HG03060 (cell line): Measurements from ENCODE around the gene KLF11.
"Not testable (repeated sequence)": the region's sequence is repeated elsewhere in the genome, so short reads cannot be mapped to it uniquely, and the experiment has no call there.

ENCODE experiments used
- ATAC-seq: cut with Tn5 transposase; IDR thresholded peaks from one replicate; pipeline ENCODE4 v1.9.1; 2021; ENCODE audit warnings: low read depth, moderate number of reproducible peaks; ENCODE audit not compliant: unreplicated experiment

KLF11 gene

DNA sequence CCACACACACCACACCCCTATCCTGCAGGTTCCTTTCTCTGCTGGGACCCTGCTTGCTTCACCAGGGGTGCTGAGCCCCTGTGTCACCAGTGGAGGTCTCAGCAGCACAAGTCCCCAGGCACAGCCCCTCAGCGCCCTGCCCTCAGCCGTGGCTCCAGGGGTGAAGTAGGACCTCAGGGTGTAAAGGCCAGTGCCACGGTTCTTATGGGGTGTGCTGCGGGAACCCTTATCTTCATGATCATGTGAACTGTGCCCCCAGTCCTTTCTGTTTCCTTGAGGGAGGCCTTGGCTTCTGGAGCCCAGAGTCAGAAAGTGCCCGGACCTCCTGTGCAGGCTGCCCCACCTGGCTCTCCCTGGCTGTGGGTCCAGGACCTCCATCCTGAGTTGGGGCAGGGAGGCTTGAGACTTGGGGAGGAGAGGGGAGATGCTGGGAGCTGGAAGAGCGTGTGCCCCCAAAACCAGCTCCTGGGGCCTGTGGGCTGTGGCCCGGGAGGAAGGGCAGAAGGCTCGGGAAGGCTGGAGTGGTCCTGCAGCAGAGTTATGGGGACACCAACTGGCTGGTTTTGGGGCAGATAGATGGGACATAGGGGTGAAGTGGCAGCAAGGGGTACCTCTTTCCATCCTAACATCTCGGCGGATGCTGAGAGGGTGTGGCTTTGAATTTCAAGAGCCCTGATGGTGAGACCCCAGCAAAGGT, 20.2 kb upstream of the KLF11 start:
- ATAC-seq: no peak

DNA sequence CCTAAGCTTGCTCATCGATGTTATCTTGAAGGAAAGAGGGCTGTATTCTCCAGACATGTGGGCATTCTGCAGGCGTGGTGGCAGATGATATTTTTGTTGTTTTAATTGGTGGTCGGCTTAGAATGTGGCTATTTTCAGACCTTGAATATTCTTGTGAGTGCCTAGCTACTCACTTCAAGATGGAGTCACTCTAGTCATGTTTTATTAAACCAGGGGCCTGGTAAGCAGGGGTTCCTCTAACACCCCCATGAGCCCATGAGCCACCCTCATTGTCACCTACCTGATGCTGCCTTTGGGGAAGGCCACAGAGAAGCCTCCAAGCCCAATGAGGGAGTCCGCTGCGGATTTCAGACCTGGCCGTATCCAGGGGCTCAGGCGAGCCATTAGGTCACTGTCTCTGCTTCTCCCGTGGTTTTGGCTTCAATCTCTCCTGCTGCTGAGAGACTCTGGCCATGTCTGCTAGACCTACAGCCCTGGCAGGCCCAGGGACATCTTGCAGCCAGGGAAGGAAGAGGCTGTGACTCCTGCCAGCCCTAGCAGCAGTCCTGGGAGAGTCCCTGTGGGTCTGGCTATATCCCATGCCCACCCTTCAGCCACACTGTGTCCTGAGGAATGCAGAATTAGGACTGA, 16.3 kb upstream of the KLF11 start:
- ATAC-seq: no peak

DNA sequence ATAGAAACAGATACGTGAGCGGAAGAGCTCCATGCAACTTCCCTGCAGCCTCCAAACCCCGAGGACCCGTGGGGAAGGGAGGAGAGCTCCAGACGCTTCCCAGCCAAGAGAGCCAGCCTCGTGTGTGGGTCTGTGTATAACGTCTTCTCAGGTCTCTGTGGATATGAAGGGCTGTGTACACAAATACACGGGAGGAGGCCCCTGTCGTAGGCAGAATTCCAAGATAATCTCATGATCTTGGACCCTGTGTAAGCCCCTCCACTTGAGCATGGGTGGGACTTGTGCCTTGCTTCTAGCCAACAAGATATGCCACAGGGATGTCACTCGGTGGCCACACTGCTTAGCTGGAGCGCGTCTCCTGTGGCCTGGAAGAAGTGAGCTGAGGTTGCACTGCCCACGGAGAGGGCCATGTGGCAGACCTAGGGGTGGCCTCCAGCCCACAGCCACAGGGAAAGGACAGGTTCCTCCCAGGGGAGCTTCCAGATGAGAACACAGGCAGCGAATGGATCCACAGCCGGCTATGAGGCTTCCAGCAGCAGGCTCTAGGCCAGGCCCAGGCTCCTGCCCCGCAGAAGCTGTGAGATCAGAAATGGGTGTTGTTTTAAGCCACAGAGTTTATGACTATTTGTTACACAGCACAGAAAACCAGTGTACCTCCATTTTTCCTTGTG, 15.6 kb upstream of the KLF11 start:
- ATAC-seq: no peak

DNA sequence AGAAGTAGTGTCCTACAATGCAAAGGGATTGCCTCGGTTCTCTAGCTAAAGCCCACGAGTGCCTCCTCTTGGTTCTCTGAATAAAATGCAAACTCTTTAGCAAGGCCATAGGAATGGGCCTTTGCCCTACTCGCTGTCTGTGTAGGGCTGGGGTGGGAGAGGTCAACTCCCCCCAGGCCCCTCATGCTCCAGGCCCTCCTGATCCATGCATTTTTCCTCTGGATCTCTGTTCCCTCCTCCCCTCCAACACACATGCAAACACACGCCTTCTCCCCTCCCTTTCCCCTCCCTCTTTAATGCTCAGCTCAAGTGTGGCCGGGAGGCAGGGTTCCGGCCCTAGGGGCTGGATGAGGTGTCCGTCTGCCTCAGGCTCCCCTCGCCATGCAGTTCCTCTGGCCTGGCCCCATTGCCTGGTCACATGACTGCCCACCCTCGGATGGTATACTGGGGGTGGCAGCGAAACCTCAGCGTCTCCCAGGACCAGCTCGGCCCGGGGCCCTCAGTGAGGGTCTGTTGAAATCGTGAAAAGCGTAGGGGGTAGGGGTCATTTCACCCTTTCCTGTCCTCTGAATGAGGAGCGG, 14.9 kb upstream of the KLF11 start:
- ATAC-seq: no peak

DNA sequence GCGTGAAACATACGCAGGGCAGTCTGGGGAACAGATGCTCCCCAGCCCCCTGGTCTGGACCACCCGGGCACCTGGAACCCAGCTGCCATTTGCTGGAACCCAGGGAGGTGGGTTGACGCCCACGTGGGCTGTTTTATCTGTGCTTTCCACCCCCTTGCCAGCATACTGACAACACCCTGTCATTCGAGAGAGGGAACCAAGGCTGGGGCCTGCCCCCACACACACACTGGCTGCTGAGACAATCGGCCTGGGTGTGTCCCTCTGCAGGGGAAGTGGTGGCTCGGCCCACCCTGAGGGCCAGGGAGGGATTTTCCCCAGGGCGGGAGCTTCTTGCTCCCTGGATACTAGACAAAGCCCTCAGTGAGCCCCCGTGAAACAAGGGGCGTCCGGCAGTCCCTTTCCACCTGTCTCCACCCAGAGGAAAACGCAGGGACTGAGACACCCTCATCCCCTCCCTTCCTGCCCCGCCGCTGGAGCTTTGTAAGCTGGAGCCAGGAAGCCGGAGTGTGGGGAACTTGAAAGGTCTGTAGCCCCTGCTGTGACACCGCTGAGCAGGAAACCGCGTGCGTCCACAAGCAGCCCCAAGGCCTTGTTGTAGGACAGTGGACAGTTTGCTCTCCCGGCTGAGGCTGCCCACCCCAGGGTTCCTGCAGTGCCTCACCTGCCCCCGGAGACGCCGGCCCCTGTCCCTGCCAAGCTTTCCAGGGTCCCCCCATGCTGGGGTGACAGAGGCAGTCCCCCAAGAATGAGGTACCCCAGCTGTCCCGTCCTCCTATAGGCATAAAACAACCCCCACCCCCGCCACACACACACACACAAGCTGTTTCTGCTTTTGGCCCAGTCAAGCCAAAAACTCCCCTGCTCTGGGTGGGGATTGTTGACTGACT, 14.1 kb upstream of the KLF11 start:
- ATAC-seq: no peak

DNA sequence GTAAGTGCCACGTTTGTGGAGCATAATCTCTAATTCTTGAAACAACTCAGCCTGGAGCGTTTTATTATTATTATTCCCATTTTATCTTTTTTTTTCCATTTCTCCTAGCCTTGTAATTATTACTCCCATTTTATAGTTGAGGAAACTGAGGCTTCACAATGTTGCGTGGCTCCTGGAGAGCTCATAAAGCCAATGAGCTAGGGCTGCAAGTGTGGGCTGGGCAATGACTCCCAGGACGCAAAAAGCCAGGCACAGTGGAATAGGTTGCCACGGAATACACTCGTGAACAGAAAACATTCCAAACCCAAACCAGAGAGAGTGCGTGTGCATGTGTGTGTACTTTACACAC, 13.5 kb upstream of the KLF11 start:
- no peak for ATAC-seq

DNA sequence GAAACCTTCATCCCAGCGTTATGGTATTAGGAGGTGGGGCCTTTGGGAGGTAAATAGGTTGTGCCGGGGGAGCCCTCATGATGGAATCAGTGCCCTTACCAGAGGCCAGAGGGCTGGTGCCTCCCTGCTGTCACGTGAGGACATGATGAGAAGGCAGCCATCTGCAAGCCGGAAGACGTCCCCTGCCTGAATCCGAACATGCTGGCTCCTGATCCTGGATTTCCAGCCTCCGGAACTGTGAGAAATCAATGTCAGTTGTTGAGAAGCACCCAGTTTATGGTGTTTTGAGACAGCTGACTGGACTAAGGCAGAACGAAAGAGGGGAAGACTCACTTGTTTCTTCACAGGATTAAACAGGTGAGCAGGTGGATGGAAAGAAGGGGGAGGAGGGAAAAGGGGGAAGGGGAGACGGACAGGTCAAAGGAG, 13.0 kb upstream of the KLF11 start:
- ATAC-seq: no peak

DNA sequence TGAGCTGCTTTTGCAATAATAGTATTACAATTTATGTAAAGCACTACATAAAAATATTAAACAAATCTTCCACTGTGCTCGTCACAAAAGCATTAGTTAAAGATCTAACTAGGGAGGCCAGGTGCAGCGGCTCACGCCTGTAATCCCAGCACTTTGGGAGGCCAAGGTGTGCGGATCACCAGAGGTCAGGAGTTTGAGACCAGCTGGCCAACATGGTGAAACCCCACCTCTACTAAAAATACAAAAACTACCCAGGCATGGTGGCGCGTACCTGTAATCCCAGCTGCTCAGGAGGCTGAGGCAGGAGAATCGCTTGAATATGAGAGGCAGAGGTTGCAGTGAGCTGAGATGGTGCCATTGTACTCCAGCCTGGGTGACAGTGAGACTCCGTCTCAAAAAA, 12.6 kb upstream of the KLF11 start:
- ATAC-seq: not testable (repeated sequence)

DNA sequence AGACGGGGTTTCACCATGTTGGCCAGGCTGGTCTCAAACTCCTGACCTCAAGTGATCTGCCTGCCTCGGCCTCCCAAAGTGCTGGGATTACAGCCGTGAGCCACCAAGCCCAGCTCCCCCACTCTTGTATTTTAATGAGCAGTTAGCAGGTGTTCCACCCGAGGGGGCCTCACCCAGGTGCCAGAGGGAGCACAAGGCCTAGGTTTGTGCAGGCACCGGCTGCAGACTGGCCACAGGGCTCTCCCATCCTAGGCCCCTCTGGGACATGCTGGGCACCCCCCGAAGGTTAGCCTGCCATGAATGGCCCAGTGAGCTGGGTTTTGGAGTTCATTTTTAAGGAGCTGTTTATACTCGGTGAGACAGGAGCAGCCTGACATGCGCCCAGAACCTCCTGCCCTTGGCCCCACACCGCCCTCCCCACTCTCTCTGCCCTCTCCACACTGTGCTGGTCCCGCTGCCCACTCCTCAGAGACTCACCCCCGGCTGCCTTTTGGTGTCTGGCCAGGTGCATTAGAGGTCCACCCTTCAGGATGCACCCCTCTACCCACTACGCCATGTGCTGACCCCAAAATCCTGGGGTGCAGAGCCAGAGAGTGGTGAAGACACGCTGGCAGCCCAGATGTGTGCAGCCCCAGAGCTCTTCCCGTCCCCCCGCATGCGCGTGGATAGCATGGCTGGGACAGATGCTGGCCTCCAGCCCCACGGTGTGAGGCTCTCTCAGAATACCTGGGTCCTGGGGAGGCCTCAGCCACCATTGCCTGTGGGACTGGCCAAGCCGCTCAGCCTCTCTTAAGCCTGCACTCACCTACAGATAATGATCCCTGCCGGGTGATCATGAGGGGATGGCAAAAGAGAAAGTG, 11.2 kb upstream of the KLF11 start:
- no peak for ATAC-seq

DNA sequence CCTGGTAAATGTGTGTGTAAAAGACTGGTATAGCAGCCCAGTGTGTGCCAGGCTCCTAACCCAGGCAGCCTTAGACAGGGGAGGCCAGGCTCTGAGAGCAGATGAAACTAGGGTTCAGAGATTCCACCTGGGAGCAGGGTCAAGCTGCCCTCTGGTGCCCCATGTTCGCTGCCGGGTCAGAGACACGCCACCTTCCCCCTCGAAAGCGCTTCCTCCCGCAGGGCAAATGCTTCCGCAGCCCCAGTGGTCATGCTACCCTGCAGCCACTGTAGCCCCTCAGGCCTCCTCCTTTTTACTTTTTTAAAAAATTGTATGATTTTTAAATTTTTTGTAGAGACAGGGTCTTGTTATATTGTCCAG, 10.6 kb upstream of the KLF11 start:
- no peak for ATAC-seq

DNA sequence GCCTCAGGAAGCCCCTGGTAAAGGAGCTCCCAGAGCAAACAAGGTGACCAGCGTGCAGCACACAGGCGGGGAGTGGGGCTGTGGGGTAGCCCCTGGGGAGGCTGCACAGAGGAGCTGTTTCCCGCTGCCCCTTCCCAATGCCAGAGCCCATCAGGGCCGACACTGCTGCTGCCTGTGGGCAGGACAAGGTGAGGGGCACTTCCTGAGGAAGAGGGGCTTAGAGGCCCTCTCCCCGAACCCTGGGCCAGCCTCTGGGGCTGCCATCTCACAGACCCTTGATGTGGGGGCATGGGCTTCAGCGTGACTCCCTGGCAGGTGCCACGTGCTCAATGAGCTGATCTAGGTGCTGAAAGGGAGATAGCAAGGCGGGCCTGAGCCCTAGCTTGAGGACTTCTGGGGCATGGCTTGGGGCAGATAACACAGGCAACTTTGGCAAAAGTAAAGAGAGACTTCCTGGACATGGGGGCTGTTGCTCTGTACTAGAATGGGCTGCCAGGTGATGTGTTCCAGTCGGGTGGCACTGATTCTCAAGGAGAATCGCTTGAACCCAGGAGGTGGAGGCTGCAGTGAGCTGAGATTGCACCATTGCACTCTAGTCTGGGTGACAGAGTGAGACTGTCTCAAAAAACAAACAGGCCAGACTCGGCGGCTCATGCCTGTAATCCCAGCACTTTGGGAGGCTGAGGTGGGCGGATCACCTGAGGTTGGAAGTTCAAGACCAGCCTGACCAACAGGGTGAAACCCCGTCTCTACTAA, 9.9 kb upstream of the KLF11 start:
- ATAC-seq: no peak

DNA sequence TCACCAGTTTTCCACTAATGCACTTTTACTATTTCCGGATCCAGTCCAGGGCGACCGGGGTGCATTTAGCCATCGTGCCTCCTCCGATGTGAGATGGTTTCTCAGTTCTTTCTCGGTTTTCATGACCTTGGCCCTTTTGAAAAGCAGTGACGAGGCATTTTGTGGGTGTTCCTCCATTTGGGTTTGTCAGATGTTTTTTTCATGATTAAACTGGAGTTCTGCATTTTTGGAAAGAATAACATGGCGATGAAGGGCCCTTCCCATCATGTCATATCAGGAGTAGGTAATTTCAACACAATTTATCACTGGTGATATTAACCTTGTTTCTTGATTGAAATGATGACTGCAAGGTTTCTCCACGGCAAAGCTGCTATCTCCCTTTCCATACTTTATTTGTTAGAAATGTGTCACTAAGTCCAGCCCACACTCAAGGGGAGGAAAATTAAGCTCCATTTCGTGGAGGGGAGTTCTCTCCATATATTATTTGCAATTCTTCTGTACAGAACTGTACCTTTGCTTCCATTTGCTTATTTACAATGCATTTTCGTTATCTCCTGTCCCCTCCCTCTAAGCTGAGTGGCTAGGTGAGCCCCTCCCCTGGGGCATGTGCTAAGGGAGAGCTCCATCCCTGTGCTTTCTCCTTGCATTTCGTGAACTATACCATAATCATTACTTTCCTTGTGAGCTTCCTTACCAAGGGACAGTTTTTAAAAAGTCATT, 8.9 kb upstream of the KLF11 start:
- ATAC-seq: no peak

DNA sequence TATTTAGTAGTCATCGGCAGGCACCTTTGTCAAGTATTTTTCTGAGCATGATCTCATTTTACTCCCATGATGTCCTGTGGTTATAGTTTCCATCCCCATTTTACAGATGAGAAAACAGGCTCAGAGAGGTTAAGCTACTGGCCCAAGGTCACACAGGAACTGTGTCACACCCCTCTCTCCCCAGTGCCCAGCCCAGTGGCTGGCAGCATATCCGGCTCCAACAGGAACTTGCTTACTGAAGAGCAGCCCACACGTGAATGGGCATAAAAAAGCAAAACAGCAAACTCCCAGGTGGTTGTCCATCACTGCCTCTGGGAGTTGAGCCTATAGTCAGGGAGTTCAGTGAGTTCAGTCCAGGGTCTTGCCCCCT, 8.3 kb upstream of the KLF11 start:
- no peak for ATAC-seq

DNA sequence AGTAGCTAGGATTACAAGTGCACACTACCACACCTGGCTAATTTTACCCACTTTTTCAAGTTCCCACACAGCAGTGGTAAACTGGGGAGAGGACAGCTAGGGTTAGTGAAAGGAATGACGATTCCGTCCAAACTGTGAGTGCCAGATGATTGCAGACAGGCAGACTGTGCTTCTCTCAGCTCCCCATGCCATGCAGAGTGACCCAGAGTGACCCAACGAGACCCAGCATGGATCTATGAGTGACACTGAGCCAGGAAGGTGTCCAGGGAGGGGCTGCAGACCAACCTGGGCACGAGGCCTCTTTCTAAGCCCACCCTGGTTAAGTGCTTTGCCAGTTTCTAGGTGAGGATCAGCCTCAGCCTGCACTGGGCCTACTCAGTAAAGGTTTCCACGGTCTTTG, 7.7 kb upstream of the KLF11 start:
- no peak for ATAC-seq

DNA sequence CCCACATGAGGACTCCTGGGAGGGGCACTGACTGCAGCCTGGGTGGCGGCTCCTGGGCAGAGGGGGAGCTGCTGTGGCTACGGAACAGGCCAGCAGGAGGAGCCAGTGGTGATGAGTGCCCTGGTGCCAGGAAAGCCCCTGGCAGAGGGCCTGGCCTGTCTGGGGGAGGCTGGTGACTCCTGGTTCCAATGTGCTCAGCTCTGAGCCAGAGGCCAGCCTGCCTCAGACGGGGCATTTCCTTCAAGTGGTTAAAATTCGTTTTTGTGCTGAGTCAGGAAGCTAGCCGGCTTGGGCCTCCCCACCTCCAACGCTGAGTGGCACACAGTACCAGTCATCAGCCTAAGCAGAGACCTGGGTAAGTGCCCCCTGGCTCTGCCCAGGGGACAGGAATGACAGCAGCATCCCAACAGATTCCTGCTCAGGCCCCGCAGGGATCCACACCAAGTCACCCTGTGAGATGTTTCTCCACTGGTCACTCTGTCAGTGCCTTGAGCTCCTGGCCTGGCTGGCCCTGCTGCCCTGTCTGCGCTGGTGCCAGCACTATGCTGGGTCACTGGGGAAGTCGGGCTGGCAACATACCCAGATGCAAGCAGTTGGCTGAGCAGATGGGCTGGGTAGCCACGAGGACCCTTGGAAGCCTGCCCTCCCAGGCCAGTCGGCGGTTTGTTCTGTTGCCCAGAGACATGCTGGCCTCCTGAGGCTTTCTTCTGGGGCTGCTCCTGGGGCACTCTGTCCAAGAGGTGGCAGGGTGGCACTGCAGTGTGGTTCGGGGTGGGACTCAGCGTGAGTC, 7.1 kb upstream of the KLF11 start:
- no peak for ATAC-seq

DNA sequence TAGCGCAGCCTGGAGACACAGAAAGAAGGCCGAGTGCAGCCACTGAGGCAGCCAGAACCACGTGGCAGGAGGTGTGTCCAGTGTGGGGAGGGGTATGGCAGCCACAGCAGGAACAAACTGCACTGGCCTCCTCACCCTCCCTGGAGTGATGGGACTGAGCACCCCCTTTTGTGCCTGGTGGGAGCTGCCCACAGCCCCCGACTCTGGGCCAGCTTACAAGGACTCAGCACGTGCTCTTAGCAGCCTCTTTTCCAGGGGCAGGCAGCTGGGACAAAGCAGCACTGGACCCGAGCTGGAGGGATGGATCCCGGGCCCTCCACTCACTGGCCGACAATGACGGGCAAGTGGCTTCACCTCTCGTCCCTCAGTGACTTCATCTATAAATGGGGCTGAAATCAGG, 5.2 kb upstream of the KLF11 start:
- no peak for ATAC-seq

DNA sequence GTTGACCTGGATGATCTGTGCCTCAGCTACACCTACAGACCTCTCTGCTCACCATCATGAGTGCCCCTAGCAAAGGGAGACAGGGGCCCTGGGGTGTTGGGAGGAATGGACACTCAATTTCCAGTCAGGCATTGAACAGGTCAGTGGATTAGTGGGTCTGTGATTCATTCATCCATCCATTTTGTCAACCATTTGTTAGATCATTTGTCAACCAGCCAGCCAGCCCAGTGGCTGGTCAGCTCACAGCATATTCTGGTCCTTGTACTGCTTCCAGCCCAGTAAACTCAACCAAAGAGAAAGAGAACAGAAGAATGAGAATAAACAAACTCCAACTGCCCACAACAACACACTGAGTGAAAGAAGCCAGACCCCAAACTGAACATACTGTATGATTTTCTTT, 4.6 kb upstream of the KLF11 start:
- no peak for ATAC-seq
